ENCODE measurements around the gene USP27X. TPM values are rescaled to one million over a fixed set of nuclear protein-coding genes. Genes with fewer than 3 reads are reported as not detected.

Gene USP27X
- total and polyA plus RNA-seq, 2 of the 4 experiments (the other 2 are of a cell fraction): 2.7 to 6.3 TPM

GRCh38 chrX:49845701-49846403, 33.4 kb upstream of the USP27X start:
- WGBS, 2 experiments (ENCODE audit: extremely low coverage in 2 of 2, insufficient read length in 1 of 2): 29% methylated on average over 1 of the region's 4 CpGs; no CpG with 5 or more reads in 1 of the 2 experiments
- no peak overlapping the region for H3K4me3 ChIP-seq (ENCODE audit: insufficient read depth, low read depth, low read length)
- ChIA-PET CTCF (no interaction called here), POLR2A (ENCODE audit: unreplicated experiment) (interaction anchor here (0.6 kb wide), 1 partner anchor 37 kb away, joined by 3 read pairs; no protein-coding TSS in a partner anchor)
- no peak overlapping the region for H2AFZ ChIP-seq (replicated peaks; ENCODE audit: low read length, poor library complexity)
- H3K4me1 ChIP-seq (ENCODE audit: control insufficient read depth, insufficient read depth, low read length): no peaks in the 10 kb centered on the region
- no peak overlapping the region for H2BK20ac ChIP-seq (ENCODE audit: low read depth, low read length)
- H3K4me2 ChIP-seq (ENCODE audit: low read depth, low read length): no peak overlapping the region
- no peaks in the 10 kb centered on the region for H3K9me3 ChIP-seq (ENCODE audit: control insufficient read depth, insufficient read depth, low read length)
- H2AK5ac ChIP-seq (ENCODE audit: low read depth, low read length): no peak overlapping the region
- no peak for DNase-seq
- TF ChIP-seq USF2 (IDR thresholded peaks at IDR 0.05; ENCODE audit: low read depth, low read length) (no peak), RFX5 (IDR thresholded peaks at IDR 0.05; ENCODE audit: low read depth, low read length) (no peak), POLR2A (IDR thresholded peaks at IDR 0.05; ENCODE audit: low read depth, low read length) (no peak), SMC3 (IDR thresholded peaks at IDR 0.05; ENCODE audit: low read depth, low read length) (no peak), MAFK (IDR thresholded peaks at IDR 0.05; ENCODE audit: low read depth, low read length) (no peak)
- H4K91ac ChIP-seq (ENCODE audit: insufficient read depth, low read depth, low read length): no peak overlapping the region
- no peak overlapping the region for H4K8ac ChIP-seq (ENCODE audit: low read depth in 2 of 2, low read length in 2 of 2)
- H3K27me3 ChIP-seq (ENCODE audit: control insufficient read depth, insufficient read depth, low read length): peaks cover 4% of the 10 kb centered on the region; the same call in 1 of the 2 replicates
- dilution Hi-C loops (cut with HindIII; ENCODE audit: low sequenced_read_pairs, unreplicated experiment): no loop called here
- in situ Hi-C loops (cut with MboI; ENCODE audit: low sequenced_read_pairs): no loop called here
- H3K9ac ChIP-seq (ENCODE audit: low read depth, low read length): no peak overlapping the region
- no peak overlapping the region for H3K18ac ChIP-seq (ENCODE audit: low read depth, low read length)
- intact Hi-C loops (cut with micrococcal nuclease): no loop called here
- H2BK5ac ChIP-seq (ENCODE audit: low read depth, low read length, poor library complexity, severe bottlenecking): no peak overlapping the region
- no peak overlapping the region for H2BK15ac ChIP-seq (ENCODE audit: low read depth, low read length)
- H3K23ac ChIP-seq (ENCODE audit: low read depth, low read length): no peak overlapping the region
- no peak overlapping the region for H2AK9ac ChIP-seq (replicated peaks; ENCODE audit: low read depth, low read length, poor library complexity)
- no peak overlapping the region for H3K27ac ChIP-seq (ENCODE audit: insufficient read depth, low read length)
- H4K20me1 ChIP-seq (ENCODE audit: insufficient read depth, low read length): no peaks in the 10 kb centered on the region
- no peaks in the 10 kb centered on the region for H3K79me1 ChIP-seq (ENCODE audit: low read depth in 1 of 2, low read length in 2 of 2)
- H3K14ac ChIP-seq (replicated peaks; ENCODE audit: low read depth, low read length): no peak overlapping the region
- H4K5ac ChIP-seq (ENCODE audit: low read depth, low read length): no peak overlapping the region
- H3K9me1 ChIP-seq (ENCODE audit: insufficient read depth, low read length): no peaks in the 10 kb centered on the region
- H3K56ac ChIP-seq (ENCODE audit: extremely low read depth, insufficient read depth, low read length): no peak overlapping the region
- BruUV-seq (replicated peaks): no TSS peak
- no peak for ATAC-seq (ENCODE audit: low read depth)
- no peaks in the 10 kb centered on the region for H3K36me3 ChIP-seq (ENCODE audit: control insufficient read depth, insufficient read depth, low read length)
- no peak overlapping the region for H2BK120ac ChIP-seq (ENCODE audit: low read depth, low read length)
- no peak overlapping the region for H3K4ac ChIP-seq (ENCODE audit: low read depth, low read length)
